Measurements from ENCODE around the gene TEP1.

GRCh38 chr14:20379743-20380142 lies 33.6 kb downstream of the TEP1 start:
- TF ChIP-seq CTCF (conservative IDR thresholded peaks at IDR 0.05) (no peak), ZFX (IDR thresholded peaks at IDR 0.05) (no peak)

All from C4-2B (cell line).